IPS-18c (cell line): ENCODE measurements around the gene ENO3.

ENCODE experiments used
- H3K4me3 ChIP-seq: 2 replicates; pipeline ENCODE4 v1.7.0; 2013; ENCODE audit warnings: low read depth, mild to moderate bottlenecking, low read length, moderate library complexity; ENCODE audit not compliant: insufficient read depth
- H3K9me3 ChIP-seq: one replicate; pipeline ENCODE4 v1.6.1; 2013; ENCODE audit warnings: mild to moderate bottlenecking, low read length, moderate library complexity; ENCODE audit not compliant: control insufficient read depth, insufficient read depth

ENO3 gene

GRCh38 chr17:4986403-4986802 is 35.5 kb downstream of the ENO3 start:
- H3K9me3 ChIP-seq: no peaks in the 10 kb centered on the region

DNA sequence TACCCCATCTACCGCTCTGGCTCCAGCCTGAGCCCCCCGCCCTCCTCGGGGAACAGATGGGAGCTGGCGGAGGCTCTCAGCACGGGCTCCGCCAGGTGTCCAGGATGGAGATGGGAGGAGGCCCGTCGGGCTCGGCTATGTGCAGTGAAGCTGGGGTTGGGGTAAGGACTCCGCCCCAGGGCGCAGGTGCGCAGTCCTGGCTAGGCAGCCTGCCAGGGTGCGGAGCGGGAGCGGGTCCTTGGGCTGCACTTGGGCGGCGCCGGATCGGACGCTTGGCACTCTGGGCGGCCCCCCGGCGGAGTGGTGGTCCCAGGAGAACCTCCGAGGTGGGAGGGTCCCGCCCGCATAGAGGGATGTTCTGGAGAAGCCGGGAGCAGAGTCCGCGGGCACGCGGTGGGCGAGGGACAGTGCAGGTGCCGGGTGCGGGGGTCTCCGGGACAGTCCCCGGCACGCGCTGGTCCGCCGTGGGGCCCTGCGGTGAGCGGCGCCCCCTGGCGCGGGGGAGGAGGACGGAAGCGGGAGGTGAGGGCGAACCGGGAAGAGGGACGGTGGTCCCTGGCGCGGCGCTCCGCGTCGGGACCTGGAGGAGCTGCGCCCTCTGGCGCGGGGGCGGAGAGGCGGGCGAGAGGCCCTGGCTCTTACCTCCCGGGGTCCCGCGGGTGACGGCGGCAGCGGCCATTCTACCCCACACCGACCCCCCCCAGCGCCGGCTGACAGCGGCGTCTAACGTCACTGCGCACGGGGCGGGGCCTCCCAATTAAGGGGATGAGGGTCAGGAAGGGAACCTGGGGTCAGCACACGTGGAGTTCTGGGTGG is 36.2 kb downstream of the ENO3 start, which contains the start of gene CAMTA2:
Gene CAMTA2, minus strand, starts transcription at position 725 of the 816 bp plus-strand sequence. CDS start 1,453 bp downstream, outside the sequence.
- H3K4me3 ChIP-seq: peak within 1 kb of the TSS; percentile 70
- H3K9me3 ChIP-seq: no peaks in the 10 kb centered on the region

More at GRCh38 chr17:4986403-4986802, 35.5 kb downstream of the ENO3 start:
- peak overlapping the region; percentile 70 for H3K4me3 ChIP-seq

DNA sequence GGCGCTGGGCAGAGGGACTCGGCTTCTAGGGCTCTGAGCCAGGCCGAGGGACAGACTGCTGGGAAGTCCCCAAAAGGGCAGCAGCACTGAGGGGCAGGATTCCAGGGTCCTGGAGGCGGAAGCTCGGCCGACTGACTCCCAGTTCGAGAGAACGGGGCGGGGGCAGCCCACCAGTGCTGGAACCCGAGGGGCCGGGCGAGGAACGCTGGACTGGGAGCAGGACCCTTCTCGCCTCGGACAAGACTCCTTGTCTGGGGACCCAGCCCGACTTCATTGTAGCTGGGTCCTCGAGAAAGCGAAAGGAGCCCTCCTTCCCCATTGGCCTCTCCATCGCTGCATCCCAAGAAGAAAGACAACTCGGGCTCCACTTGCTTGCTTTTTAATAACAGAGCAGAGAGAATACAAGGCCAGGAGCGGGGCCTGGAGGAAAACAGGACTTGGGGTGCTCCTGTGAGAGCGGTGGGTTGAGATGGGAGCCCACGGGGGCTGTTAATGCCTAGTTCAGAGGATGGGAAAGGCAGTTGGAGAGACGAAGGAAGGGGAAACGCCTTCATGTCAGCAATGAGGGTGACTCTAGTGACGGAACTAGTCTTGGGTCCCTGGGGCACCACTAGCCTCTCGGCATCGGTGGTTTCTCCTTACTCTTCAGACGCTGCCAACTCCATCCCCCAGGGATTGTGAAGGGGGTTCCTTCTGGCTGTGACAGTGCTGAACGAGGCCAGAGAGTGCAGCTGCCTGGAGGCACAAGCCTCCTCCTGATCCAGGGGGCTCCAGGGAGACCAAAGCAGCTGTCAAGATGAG is 37.0 kb downstream of the ENO3 start:
- H3K9me3 ChIP-seq: no peaks in the 10 kb centered on the region
- H3K4me3 ChIP-seq: peak overlapping the region; percentile 70

DNA sequence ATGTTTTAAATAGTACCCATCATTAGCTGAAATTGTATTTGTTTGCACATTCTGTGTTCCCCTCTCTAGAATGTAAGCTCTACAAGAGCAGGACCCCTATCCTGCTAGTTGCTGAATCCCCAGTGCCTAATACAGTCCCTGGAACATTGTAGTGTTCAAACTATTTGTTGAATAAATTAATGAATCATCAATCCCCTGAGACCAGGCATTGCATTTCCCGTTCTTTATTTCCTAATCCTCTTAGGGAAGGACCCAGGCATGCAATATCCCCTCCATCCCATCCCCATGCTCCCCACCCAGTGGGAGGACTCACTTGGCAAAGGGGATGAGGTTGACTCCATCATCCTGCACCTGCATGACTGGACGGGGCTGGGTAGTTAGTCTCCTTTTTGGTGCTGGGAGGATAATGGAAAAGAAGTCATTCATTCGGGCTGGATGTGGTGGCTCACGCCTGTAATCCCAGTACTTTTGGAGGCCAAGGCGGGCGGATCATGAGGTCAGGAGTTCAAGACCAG is 43.2 kb downstream of the ENO3 start:
- no peaks in the 10 kb centered on the region for H3K9me3 ChIP-seq

GRCh38 chr17:4997302-4998026 is 46.5 kb downstream of the ENO3 start, which contains the start of the genes INCA1 and KIF1C:
TSS of gene INCA1 (minus strand) at chr17:4997522. CDS start at chr17:4994437, 3,085 bp downstream.
TSS of gene KIF1C (plus strand) at chr17:4997950. CDS start at chr17:5000247, 2,297 bp downstream.
- peak within 1 kb of the TSS; percentile 77 for H3K4me3 ChIP-seq
- H3K9me3 ChIP-seq: no peaks in the 10 kb centered on the region

More for the DNA sequence above, 43.2 kb downstream of the ENO3 start:
- H3K4me3 ChIP-seq: no peak overlapping the region

- peak overlapping the region; percentile 77 for H3K4me3 ChIP-seq
- H3K9me3 ChIP-seq: no peaks in the 10 kb centered on the region
These were observed 47.3 kb downstream of the ENO3 start for GRCh38 chr17:4998027-4998731.

- H3K9me3 ChIP-seq: no peaks in the 10 kb centered on the region
- H3K4me3 ChIP-seq: peak overlapping the region; percentile 77
These were observed 48.0 kb downstream of the ENO3 start for GRCh38 chr17:4998732-4999429.

DNA sequence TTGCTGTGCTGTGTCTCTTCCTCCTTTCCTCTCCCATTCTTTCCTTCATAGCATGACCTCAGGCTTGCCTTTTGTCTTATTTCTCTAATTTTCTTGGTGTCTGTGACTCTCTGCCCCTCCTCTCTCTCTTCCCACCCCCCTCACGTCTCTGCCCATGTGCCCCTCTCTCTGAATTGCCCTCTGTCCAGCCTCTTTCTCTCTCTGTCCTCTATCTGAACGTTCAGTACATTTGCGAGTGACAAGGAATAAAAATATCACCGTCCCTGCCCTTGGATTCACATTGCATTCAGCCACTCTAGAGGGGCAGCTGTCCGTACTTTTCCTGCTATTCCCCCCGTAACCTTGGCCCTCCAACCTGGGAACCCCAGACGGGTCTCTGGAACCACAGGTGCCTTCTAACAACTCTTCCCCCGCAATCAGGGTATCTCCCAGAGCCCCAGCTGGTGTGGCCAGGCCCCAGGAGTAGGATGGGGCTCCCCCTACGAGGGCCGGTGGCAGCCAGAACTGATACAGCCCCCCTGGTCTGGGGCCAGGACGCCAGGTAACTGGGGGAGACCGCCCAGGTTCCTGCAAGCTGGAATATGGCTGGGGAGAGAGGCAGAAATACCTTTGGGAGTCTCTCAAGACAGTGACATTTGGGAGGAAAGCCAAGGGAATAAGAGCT is 48.6 kb downstream of the ENO3 start:
- Histone ChIP-seq H3K4me3 (peak overlapping the region; percentile 77), H3K9me3 (no peaks in the 10 kb centered on the region)

DNA sequence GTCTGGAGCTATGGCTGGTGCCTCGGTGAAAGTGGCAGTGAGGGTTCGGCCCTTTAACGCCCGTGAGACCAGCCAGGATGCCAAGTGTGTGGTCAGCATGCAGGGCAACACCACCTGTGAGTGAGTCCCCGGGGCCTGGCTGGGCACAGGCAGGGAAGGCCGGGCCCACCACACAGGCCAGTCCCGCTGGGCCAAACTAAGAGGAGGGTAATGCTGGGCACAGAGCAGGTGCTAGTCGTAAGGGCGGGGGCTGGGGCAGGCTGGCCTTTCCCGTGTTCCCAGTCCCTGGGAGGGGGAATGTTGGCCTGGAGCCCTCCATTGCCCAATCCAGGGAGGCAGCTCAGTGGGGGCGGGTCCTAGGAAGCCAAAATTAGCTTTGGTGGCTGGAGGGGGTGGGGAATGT is 49.3 kb downstream of the ENO3 start:
- H3K4me3 ChIP-seq: no peak overlapping the region
- no peaks in the 10 kb centered on the region for H3K9me3 ChIP-seq

DNA sequence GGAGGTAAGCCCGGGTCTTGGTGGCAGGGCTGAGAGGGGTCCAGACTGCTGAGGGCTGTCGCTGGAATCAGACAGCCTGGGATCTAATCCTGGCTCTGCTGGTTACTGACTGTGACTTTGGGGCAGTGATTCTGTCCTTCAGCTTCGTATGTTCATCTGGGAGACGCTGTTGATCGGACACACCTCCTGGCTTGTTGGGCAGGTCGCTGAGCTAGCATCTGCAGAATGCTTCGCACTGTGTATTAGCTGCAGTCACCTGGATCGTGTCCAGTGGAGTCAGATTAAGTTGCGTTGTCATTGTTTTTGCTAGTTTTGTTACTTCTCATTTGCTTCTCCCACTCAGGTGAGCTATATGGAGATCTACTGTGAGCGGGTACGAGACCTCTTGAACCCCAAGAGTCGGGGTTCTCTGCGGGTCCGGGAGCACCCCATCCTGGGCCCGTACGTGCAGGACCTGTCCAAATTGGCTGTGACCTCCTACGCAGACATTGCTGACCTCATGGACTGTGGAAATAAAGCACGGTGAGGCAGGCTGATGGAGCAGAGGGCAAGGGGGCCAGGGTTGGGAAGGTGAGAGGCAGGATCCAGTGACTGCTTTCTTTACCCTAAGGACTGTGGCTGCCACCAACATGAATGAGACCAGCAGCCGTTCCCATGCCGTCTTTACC is 51.3 kb downstream of the ENO3 start:
- Histone ChIP-seq H3K9me3 (no peaks in the 10 kb centered on the region), H3K4me3 (no peak overlapping the region)

- no peak overlapping the region for H3K4me3 ChIP-seq
- H3K9me3 ChIP-seq: no peaks in the 10 kb centered on the region
These were observed 52.4 kb downstream of the ENO3 start for GRCh38 chr17:5003214-5003867.
